GM21825 (cell line): ENCODE data around the gene NT5C3B.
"Not testable (repeated sequence)": the region's sequence is repeated elsewhere in the genome, so short reads cannot be mapped to it uniquely, and the experiment has no call there.

ENCODE experiments used
- ATAC-seq: cut with Tn5 transposase; IDR thresholded peaks from one replicate; pipeline ENCODE4 v1.9.1; 2021; ENCODE audit warnings: mild to moderate bottlenecking, moderate library complexity; ENCODE audit not compliant: unreplicated experiment

NT5C3B gene

GRCh38 chr17:41835800-41836549 is at the start of gene NT5C3B:
NT5C3B (minus strand) TSS chr17:41836232; CDS start chr17:41836193, 39 bp downstream.
- ATAC-seq: peak; percentile 74

GRCh38 chr17:41885733-41886132 is 49.7 kb upstream of the NT5C3B start:
- no peak for ATAC-seq

DNA sequence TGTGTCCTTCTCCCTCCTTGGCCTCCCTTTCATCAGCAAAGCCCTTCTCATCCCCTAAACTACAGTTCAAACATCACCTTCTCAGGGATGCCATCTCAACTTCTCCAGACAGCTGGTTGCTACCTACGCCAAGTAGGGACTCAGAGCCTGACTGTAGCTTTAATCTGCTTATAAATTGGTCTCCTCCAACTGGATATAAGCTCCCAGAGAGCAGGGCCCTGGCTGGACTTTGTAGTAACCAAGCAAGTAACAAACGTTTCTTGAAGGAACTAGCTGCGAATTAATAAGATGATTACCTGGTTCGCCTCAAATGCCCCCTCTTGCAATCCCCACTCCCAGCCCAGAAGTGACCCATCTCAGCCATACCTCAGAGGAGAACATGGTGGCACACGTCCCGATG is 46.7 kb upstream of the NT5C3B start:
- ATAC-seq: no peak

- no peak for ATAC-seq
Observed at GRCh38 chr17:41880130-41880529, 44.1 kb upstream of the NT5C3B start.

GRCh38 chr17:41874293-41874670 is 38.2 kb upstream of the NT5C3B start:
- ATAC-seq: not testable (repeated sequence)

GRCh38 chr17:41873559-41874292 is 37.7 kb upstream of the NT5C3B start:
- ATAC-seq: no peak

- ATAC-seq: no peak
Observed at GRCh38 chr17:41871789-41872188, 35.8 kb upstream of the NT5C3B start.

DNA sequence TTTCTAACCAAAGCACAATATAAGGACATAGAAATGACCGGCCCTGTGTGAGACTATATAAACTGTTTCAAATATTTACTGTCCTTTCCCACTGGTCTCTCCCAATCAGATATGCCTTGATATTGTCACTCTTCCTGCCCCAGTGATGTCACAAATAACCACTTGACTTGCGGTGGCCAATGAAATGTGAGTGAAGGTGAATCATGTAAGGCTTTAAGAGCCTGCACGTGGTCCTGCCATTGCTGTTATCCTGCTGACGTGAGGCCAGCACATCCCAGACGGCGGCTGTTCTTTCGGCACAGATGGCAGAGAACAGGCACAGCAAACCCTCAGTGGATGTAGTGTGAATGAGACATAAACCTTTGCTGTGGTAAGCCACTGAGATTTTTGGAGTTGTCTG is 34.6 kb upstream of the NT5C3B start:
- no peak for ATAC-seq

GRCh38 chr17:41870097-41870496 is 34.1 kb upstream of the NT5C3B start:
- ATAC-seq: no peak

- ATAC-seq: no peak
Observed at GRCh38 chr17:41869426-41869825, 33.4 kb upstream of the NT5C3B start.

- no peak for ATAC-seq
Observed at GRCh38 chr17:41868568-41868967, 32.5 kb upstream of the NT5C3B start.

GRCh38 chr17:41865596-41865893 is 29.5 kb upstream of the NT5C3B start:
- no peak for ATAC-seq

DNA sequence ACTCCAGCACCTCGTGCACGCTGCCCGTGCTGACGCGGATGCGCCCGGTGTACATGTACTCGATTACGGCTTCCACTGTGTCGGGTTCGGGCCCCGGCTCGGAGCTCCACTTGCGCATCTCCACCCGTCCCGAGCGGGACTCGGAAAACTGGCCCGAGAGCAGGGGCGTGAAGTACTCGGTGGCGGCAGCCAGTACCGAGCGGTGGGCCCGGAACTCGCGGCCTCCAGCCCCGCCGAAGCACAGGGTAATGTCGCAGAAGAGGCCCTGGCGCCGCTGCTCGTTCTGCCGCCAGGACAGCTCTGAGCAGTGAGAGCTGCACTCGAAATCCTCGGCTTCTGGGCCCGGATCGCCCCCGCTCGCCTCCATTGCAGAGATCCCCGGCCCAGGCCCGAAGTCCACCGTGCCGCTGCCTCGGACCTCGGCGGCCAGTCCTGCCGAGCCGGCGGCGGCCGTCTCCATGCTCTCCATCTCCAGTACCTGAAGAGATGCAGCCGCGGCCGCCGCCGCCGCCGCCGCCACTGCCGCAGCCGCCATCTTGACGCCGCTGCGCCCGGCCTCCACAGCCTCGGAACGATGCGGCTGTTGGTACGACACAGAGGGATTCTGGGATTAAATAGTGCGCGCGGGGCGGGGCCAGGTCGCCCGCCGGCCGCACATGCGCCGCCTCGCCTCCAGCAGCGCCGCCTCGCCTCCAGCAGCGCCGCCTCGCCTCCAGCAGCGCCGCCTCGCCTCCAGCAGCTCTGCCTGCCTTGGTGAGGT is 29.0 kb upstream of the NT5C3B start, which contains the start of gene KLHL11:
KLHL11 (minus strand) TSS at position 588 of the 760 bp plus-strand sequence; CDS start at position 535, 53 bp downstream.
- peak; percentile 85 for ATAC-seq

DNA sequence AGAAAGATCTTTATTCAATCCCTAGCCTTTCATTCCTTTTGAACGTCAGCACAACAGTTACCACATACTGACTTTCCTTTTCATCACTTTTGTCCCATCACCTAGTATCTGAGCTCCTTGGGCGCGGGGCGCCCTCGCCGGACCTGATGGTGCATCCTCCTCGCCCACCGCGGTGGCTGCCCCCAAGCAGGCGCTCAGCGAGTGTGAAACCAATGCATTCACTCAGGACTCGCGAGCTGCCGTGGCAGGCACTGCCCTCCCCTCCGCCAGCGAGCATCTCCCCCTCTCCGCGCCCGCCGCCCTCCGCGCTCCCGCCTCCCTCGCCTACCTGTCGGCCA is 28.4 kb upstream of the NT5C3B start:
- peak; percentile 15 for ATAC-seq

DNA sequence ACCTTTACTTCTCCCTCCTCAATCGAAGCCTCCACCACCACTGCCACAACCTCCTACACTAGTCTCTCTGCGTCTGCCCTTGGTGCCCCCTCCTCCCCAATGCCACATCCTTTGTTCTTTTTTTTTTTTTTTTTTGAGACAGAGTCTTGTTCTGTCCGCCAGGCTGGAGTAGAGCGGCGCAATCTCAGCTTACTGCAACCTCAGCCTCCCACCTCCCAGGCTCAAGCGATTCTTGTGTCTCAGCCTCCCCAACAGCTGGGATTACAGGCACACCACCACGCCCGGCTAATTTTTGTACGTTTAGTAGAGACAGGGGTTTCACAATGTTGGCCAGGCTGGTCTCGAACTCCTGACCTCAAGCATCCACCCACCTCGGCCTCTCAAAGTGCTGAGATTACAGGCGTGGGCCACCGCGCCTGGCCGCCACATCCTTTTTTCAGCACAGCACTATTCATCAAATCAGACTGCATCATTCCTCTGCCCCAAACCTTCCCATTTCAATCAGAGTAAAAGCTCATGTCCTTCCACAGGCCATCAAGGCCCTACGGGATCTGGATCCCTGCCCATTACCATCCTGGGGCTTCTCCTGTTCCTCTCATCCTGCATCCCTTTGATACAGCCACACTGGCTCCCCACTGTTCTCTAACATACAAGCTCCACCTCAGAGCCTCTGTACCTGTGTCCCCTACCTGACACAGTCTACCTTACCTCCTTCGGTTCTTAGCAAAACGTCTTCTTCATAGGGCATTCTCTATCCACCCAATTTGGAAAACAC is 27.2 kb upstream of the NT5C3B start:
- no peak for ATAC-seq

GRCh38 chr17:41860254-41860931 is 24.4 kb upstream of the NT5C3B start:
- no peak for ATAC-seq

DNA sequence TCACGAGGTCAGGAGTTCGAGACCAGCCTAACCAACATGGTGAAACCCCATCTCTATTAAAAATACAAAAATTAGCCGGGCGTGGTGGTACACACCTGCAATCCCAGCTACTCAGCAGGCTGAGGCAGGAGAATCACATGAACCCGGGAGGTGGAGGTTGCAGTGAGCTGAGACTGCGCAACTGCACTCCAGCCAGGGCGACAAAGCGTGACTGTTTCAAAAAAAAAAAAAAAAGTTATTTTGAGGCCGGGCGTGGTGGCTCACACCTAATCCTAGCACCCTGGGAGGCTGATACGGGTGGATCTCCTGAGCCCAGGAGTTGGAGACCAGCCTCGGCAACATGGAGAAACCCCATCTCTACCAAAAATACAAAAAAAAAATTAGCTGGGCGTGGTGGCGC is 15.3 kb upstream of the NT5C3B start:
- not testable (repeated sequence) for ATAC-seq

GRCh38 chr17:41849251-41849990 is 13.4 kb upstream of the NT5C3B start:
- no peak for ATAC-seq

DNA sequence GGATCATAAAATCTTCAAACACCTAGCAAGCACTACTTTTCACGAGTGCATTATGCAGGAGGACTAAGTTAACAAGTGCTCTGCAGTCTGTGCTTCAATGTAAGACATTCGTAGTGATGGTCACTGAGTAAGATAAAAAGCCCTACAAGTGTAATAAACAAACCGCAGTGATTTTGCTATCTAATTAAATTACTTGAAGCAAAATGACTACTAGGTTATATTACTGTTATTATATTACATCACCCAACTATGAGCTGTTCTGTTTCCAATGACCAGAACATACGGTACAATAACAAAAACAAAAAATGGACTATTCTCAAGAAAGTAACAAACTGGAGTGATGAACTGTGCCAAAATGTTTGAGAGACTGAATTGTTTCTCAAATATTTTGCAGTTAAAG is 12.8 kb upstream of the NT5C3B start:
- no peak for ATAC-seq

DNA sequence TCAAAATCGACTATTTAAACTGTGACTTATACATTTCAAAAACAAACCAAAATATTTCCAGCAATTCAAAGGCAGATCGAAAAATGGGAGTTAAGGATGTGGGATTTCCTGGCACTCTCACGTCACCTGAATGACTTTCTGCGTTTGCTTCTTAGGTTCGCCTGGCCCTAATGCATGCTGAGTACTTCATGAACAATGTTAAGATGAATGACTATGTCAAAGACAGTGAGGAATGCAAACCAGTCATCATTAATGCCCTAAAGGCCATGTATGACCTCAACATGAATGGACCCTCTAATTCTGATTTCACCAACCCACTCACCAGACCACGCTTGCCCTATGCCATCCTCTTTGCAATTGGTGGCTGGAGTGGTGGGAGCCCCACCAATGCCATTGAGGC is 8.9 kb upstream of the NT5C3B start:
- no peak for ATAC-seq
